Breast epithelium (tissue), 3 donors: ENCODE data around the gene CDK3.

Experiments
- CTCF ChIP-seq, 3 donors: fragments of 450-650 bp; IDR thresholded peaks; one replicate each; pipeline ENCODE4 v1.5.1; 2016 to 2017; ENCODE audit warnings: antibody characterized with exemption in 3 of 3, mild to moderate bottlenecking in 3 of 3, moderate library complexity in 3 of 3
- POLR2A ChIP-seq: fragments of 450-650 bp; IDR thresholded peaks from one replicate; pipeline ENCODE4 v1.6.1; 2016; ENCODE audit warnings: antibody characterized with exemption, mild to moderate bottlenecking, moderate library complexity
- POLR2AphosphoS5 ChIP-seq, 3 donors: sonication (generic); formaldehyde crosslinking; IDR thresholded peaks; one replicate each; pipeline ENCODE4 v1.6.1; 2017; ENCODE audit warnings: antibody characterized with exemption in 3 of 3

- TF ChIP-seq POLR2A = no peak
- no peak for TF ChIP-seq CTCF (IDR thresholded peaks at IDR 0.05)
- TF ChIP-seq POLR2AphosphoS5 (IDR thresholded peaks at IDR 0.05) = no peak
These were observed 17.1 kb downstream of the CDK3 start for GRCh38 chr17:76017481-76018339.
